NCI-H2107 (cell line): ENCODE data around the gene MAST2.
A peak's percentile ranks its signal among the peaks of the same experiment; 100 is the strongest.
"Not testable (repeated sequence)": the region's sequence is repeated elsewhere in the genome, so short reads cannot be mapped to it uniquely, and the experiment has no call there.

ENCODE experiments used
- DNase-seq: peaks from one replicate; lab custom pipeline; 2025; lab: John Stamatoyannopoulos, UW

Gene MAST2

GRCh38 chr1:46021046-46021996, 217.9 kb downstream of the MAST2 start:
- DNase-seq = no peak

- DNase-seq = no peak
Measured at GRCh38 chr1:46026531-46026930, 223.1 kb downstream of the MAST2 start.

- no peak for DNase-seq
Measured at GRCh38 chr1:46027788-46028573, 224.6 kb downstream of the MAST2 start.

GRCh38 chr1:46030074-46030870, 226.9 kb downstream of the MAST2 start:
- DNase-seq = no peak

- no peak for DNase-seq
Measured at GRCh38 chr1:46030876-46031660, 227.7 kb downstream of the MAST2 start.

- no peak for DNase-seq
Measured at GRCh38 chr1:46034601-46035516, 231.4 kb downstream of the MAST2 start.

GRCh38 chr1:46036894-46037839, 233.8 kb downstream of the MAST2 start:
- DNase-seq = peak; percentile 84

- DNase-seq = no peak
Measured at GRCh38 chr1:46039571-46040052, 236.2 kb downstream of the MAST2 start.

- no peak for DNase-seq
Measured at GRCh38 chr1:46041551-46041950, 238.1 kb downstream of the MAST2 start.

GRCh38 chr1:46041974-46042373, 238.6 kb downstream of the MAST2 start:
- DNase-seq = no peak

- no peak for DNase-seq
Measured at GRCh38 chr1:46043458-46044017, 240.1 kb downstream of the MAST2 start.

GRCh38 chr1:46044116-46044515, 240.7 kb downstream of the MAST2 start:
- DNase-seq = no peak

GRCh38 chr1:46053734-46054133, 250.3 kb downstream of the MAST2 start:
- DNase-seq = no peak

GRCh38 chr1:46056325-46056724, 252.9 kb downstream of the MAST2 start:
- DNase-seq = no peak

- not testable (repeated sequence) for DNase-seq
Measured at GRCh38 chr1:46057215-46057614, 253.8 kb downstream of the MAST2 start.

GRCh38 chr1:46057781-46058180, 254.4 kb downstream of the MAST2 start:
- no peak for DNase-seq

- DNase-seq = no peak
Measured at GRCh38 chr1:46058936-46059335, 255.5 kb downstream of the MAST2 start.

GRCh38 chr1:46061146-46061545, 257.7 kb downstream of the MAST2 start:
- DNase-seq = no peak
